MM.1S (cell line): Measurements from ENCODE around the gene ATG12.

Experiments
- EZH2 ChIP-seq: fragments of 300-600 bp; sonication (generic); optimal IDR thresholded peaks from 2 replicates; pipeline ENCODE3; 2017; ENCODE audit warnings: low read depth, mild to moderate bottlenecking, antibody characterized with exemption, low read length, mixed read lengths
- EZH2phosphoT487 ChIP-seq: fragments of 300-600 bp; sonication (generic); IDR thresholded peaks from 2 replicates; pipeline ENCODE4 v1.6.1; 2018; ENCODE audit warnings: antibody characterized with exemption, low read length
- TF ChIP-seq, protein P1 (sequence below): fragments of 300-600 bp; sonication (generic); IDR thresholded peaks from 2 replicates; pipeline ENCODE4 v1.5.1; 2016; ENCODE audit warnings: antibody characterized with exemption, low read length, mixed read lengths

DNA sequence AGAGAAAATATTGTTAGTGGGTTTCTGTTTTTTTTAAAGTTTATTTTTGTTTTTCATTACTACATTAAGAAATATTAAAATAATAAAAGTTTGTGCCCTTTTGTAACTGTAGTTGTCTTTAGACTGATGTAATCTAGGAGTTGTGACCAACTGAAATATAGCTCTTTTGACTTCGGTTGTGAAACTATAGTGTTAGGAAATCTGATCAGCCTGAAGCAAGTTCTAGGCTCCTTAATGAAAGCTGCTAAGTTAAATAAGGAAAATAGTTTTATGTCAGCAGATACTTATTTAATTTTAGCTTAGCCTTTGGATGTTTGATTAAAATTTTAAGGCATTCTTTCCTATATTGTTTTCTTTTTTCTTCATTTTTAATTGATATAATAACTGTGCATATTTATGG lies 14.6 kb upstream of the ATG12 start:
- TF ChIP-seq, protein P1, sequence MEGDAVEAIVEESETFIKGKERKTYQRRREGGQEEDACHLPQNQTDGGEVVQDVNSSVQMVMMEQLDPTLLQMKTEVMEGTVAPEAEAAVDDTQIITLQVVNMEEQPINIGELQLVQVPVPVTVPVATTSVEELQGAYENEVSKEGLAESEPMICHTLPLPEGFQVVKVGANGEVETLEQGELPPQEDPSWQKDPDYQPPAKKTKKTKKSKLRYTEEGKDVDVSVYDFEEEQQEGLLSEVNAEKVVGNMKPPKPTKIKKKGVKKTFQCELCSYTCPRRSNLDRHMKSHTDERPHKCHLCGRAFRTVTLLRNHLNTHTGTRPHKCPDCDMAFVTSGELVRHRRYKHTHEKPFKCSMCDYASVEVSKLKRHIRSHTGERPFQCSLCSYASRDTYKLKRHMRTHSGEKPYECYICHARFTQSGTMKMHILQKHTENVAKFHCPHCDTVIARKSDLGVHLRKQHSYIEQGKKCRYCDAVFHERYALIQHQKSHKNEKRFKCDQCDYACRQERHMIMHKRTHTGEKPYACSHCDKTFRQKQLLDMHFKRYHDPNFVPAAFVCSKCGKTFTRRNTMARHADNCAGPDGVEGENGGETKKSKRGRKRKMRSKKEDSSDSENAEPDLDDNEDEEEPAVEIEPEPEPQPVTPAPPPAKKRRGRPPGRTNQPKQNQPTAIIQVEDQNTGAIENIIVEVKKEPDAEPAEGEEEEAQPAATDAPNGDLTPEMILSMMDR: no peak
- TF ChIP-seq EZH2phosphoT487: no peak
- no peak for TF ChIP-seq EZH2
